ENCODE results near the gene UTF1. TPM values are rescaled to one million over a fixed set of nuclear protein-coding genes. Genes with fewer than 3 reads are reported as not detected.
A peak's percentile ranks its signal among the peaks of the same experiment; 100 is the strongest.

Gene UTF1
- total and polyA plus RNA-seq, 4 donors, result 0.06 to 0.52 TPM; not detected in 2

- Histone ChIP-seq H3K9me3 (ENCODE audit: control insufficient read depth in 4 of 4, insufficient read depth in 3 of 4, low read length in 3 of 4) (no peaks in the 10 kb centered on the region), H3K9ac (ENCODE audit: insufficient read depth in 1 of 2, low read length in 2 of 2) (no peak overlapping the region), H3K36me3 (ENCODE audit: control insufficient read depth in 4 of 4, insufficient read depth in 4 of 4, low read length in 4 of 4) (peaks cover 3 to 44% (median 19%) of the 10 kb centered on the region in 4 donors), H3K4me1 (ENCODE audit: control insufficient read depth in 5 of 5, insufficient read depth in 5 of 5, low read length in 5 of 5) (peaks cover 0 to 11% (median 6%) of the 10 kb centered on the region in 5 donors), H3K27ac (ENCODE audit: low read depth in 1 of 2, low read length in 1 of 2) (peak overlapping the region in 1 of 2 donors; percentile 54), H3K27me3 (ENCODE audit: control insufficient read depth in 3 of 3, insufficient read depth in 3 of 3, low read length in 2 of 3) (no peaks in the 10 kb centered on the region), H3K4me3 (no peak overlapping the region)
- ATAC-seq (ENCODE audit: insufficient read depth, low FRiP score), result no peak
- WGBS, 2 donors, result 41 to 63% methylated on average over 12 of the region's 12 CpGs
- TF ChIP-seq, protein P1, sequence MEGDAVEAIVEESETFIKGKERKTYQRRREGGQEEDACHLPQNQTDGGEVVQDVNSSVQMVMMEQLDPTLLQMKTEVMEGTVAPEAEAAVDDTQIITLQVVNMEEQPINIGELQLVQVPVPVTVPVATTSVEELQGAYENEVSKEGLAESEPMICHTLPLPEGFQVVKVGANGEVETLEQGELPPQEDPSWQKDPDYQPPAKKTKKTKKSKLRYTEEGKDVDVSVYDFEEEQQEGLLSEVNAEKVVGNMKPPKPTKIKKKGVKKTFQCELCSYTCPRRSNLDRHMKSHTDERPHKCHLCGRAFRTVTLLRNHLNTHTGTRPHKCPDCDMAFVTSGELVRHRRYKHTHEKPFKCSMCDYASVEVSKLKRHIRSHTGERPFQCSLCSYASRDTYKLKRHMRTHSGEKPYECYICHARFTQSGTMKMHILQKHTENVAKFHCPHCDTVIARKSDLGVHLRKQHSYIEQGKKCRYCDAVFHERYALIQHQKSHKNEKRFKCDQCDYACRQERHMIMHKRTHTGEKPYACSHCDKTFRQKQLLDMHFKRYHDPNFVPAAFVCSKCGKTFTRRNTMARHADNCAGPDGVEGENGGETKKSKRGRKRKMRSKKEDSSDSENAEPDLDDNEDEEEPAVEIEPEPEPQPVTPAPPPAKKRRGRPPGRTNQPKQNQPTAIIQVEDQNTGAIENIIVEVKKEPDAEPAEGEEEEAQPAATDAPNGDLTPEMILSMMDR (IDR thresholded peaks at IDR 0.05; ENCODE audit: control extremely low read depth, extremely low read depth), result no peak
- no peak for DNase-seq
Observed at GRCh38 chr10:133277993-133278576, 48.1 kb downstream of the UTF1 start.

- no peaks in the 10 kb centered on the region for H3K27me3 ChIP-seq (ENCODE audit: control insufficient read depth in 3 of 3, insufficient read depth in 3 of 3, low read length in 2 of 3)
- no peak overlapping the region for H3K4me3 ChIP-seq
- DNase-seq, result peak in 1 of 3 donors; percentile 35
- ATAC-seq (ENCODE audit: insufficient read depth, low FRiP score), result peak; percentile 36
- 30 to 52% methylated on average over 17 to 19 of the region's 19 CpGs for WGBS, 2 donors
- TF ChIP-seq, protein P1 (IDR thresholded peaks at IDR 0.05; ENCODE audit: control extremely low read depth, extremely low read depth), result no peak
- no peak overlapping the region for H3K9ac ChIP-seq (ENCODE audit: insufficient read depth in 1 of 2, low read length in 2 of 2)
- peaks cover 0 to 2% (median 0%) of the 10 kb centered on the region in 4 donors for H3K9me3 ChIP-seq (ENCODE audit: control insufficient read depth in 4 of 4, insufficient read depth in 3 of 4, low read length in 3 of 4)
- peaks cover 0 to 11% (median 6%) of the 10 kb centered on the region in 5 donors for H3K4me1 ChIP-seq (ENCODE audit: control insufficient read depth in 5 of 5, insufficient read depth in 5 of 5, low read length in 5 of 5)
- peaks cover 8 to 50% (median 23%) of the 10 kb centered on the region in 4 donors for H3K36me3 ChIP-seq (ENCODE audit: control insufficient read depth in 4 of 4, insufficient read depth in 4 of 4, low read length in 4 of 4)
- peak overlapping the region in 1 of 2 donors; percentile 54 for H3K27ac ChIP-seq (ENCODE audit: low read depth in 1 of 2, low read length in 1 of 2)
Observed at GRCh38 chr10:133278577-133279265, 48.7 kb downstream of the UTF1 start.

DNA sequence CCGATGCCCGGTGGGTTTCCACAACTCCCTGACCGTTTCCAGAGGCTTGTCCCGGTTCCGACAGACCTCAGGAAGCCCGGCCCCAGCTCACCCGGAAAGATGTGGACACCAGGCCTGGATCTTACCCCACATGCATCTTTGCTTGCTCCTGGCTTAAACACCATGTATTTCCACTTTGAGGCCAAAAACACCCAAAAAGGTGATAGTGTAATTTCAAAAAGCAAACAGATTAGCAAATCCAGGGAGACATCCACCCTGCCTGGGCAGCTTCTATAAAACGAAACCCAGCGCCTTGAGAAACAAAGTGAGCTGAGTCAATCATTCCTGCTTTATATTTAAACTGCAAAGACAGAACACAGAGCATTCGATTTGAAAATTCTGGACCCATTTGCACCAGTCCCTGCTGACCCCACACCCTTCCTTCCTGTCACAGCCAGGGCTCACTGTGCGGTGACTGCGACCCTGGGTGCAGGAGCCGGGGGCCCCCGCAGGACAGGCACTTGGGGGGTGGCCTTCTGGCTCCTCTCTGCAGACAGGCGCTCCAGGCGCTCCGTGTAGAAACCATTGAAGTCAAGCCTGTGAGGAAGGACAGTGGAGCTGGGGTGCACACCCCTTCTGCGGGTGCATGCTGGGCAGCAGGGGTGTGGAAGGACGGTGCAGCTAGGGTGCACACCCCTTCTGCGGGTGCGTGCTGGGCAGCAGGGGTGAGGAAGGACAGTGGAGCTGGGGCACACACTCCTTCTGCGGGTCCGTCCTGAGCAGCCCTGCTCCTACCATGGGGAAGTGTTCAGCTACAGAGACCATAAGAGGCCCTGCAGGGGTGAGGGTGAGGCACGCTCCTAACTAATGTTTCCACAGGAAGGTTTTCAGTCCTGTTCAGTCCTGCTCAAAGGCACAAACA, 49.6 kb downstream of the UTF1 start:
- peaks cover 0 to 11% (median 6%) of the 10 kb centered on the region in 5 donors for H3K4me1 ChIP-seq (ENCODE audit: control insufficient read depth in 5 of 5, insufficient read depth in 5 of 5, low read length in 5 of 5)
- peak overlapping the region in 1 of 2 donors; percentile 54 for H3K27ac ChIP-seq (ENCODE audit: low read depth in 1 of 2, low read length in 1 of 2)
- H3K9ac ChIP-seq (ENCODE audit: insufficient read depth in 1 of 2, low read length in 2 of 2), result no peak overlapping the region
- H3K36me3 ChIP-seq (ENCODE audit: control insufficient read depth in 4 of 4, insufficient read depth in 4 of 4, low read length in 4 of 4), result peaks cover 8 to 57% (median 28%) of the 10 kb centered on the region in 4 donors
- peaks cover 0 to 4% (median 0%) of the 10 kb centered on the region in 4 donors for H3K9me3 ChIP-seq (ENCODE audit: control insufficient read depth in 4 of 4, insufficient read depth in 3 of 4, low read length in 3 of 4)
- WGBS, 2 donors, result 44 to 71% methylated on average over 24 of the region's 24 CpGs
- TF ChIP-seq, protein P1 (IDR thresholded peaks at IDR 0.05; ENCODE audit: control extremely low read depth, extremely low read depth), result no peak
- no peaks in the 10 kb centered on the region for H3K27me3 ChIP-seq (ENCODE audit: control insufficient read depth in 3 of 3, insufficient read depth in 3 of 3, low read length in 2 of 3)
- ATAC-seq (ENCODE audit: insufficient read depth, low FRiP score), result no peak
- H3K4me3 ChIP-seq, result no peak overlapping the region
- no peak for DNase-seq
